SK-N-SH (cell line): ENCODE data around the gene CYBC1. TPM values are rescaled to one million over a fixed set of nuclear protein-coding genes. Genes with fewer than 3 reads are reported as not detected.

Experiments
- CTCF ChIA-PET: fragments of 300-600, 350-600 bp; formaldehyde crosslinking; extraction: SDS; loops from one replicate; lab custom pipeline; 2021; lab: Yijun Ruan, JAX
- POLR2A ChIA-PET: fragments of 350-600 bp; sonication (Branson Sonifier 250); formaldehyde crosslinking; extraction: SDS; loops from one replicate; lab custom pipeline; 2020; ENCODE audit warnings: antibody characterized with exemption, inconsistent platforms; lab: Yijun Ruan, JAX
- DNase-seq: peaks from one replicate; pipeline ENCODE4 v3.0.0; 2012
- H2AFZ ChIP-seq: fragments of 200-600 bp; sonication (generic); 2 replicates; pipeline ENCODE4 v1.8.1; 2016; ENCODE audit warnings: antibody characterized with exemption, mild to moderate bottlenecking, low read depth
- H3F3A ChIP-seq: fragments of 200-600 bp; sonication (generic); replicated peaks from 2 replicates; pipeline ENCODE3; 2016; ENCODE audit warnings: antibody characterized with exemption, mild to moderate bottlenecking; ENCODE audit not compliant: insufficient read depth
- H3K27ac ChIP-seq, 2 experiments: fragments of 200-500 bp in 1 of 2; fragments of 200-600 bp in 1 of 2; sonication (Bioruptor generic) in 1 of 2; sonication (generic), shearing (Covaris generic) in 1 of 2; 2 replicates each; pipeline versions ENCODE4 v1.5.1 to v1.6.1; 2014 to 2016; ENCODE audit warnings: low read depth in 2 of 2, inconsistent platforms in 1 of 2, low read length in 1 of 2, mild to moderate bottlenecking in 1 of 2, mixed read lengths in 1 of 2
- H3K27me3 ChIP-seq: fragments of 200-600 bp; sonication (generic), shearing (Covaris generic); 2 replicates; pipeline ENCODE4 v1.6.1; 2016; ENCODE audit warnings: mixed run types; ENCODE audit not compliant: insufficient read depth
- H3K36me3 ChIP-seq, 2 experiments: fragments of 200-500 bp in 1 of 2; fragments of 200-600 bp in 1 of 2; sonication (Bioruptor generic) in 1 of 2; sonication (generic) in 1 of 2; replicated peaks in 1 of 2; 2 replicates each; pipeline versions ENCODE3 to v1.5.1; 2014 to 2016; ENCODE audit warnings: low read length in 1 of 2, mild to moderate bottlenecking in 1 of 2; ENCODE audit not compliant: insufficient read depth in 2 of 2, control insufficient read depth in 1 of 2
- H3K4me1 ChIP-seq, 2 experiments: fragments of 200-500 bp in 1 of 2; fragments of 200-600 bp in 1 of 2; sonication (Bioruptor generic) in 1 of 2; sonication (generic), shearing (Covaris generic) in 1 of 2; 2 replicates each; pipeline versions ENCODE4 v1.5.1 to v1.6.1; 2014 to 2016; ENCODE audit warnings: low read depth in 1 of 2, low read length in 1 of 2, mixed run types in 1 of 2; ENCODE audit not compliant: insufficient read depth in 2 of 2, control insufficient read depth in 1 of 2
- H3K4me2 ChIP-seq: fragments of 200-600 bp; sonication (generic), shearing (Covaris generic); 2 replicates; pipeline ENCODE4 v1.6.1; 2017; ENCODE audit warnings: mixed run types
- H3K4me3 ChIP-seq, 2 experiments: fragments of 200-500 bp in 1 of 2; fragments of 200-600 bp in 1 of 2; sonication (Bioruptor generic) in 1 of 2; sonication (generic), shearing (Covaris generic) in 1 of 2; 2 replicates each; pipeline versions ENCODE4 v1.5.1 to v1.8.1; 2014 to 2016; ENCODE audit warnings: low read depth in 2 of 2, inconsistent platforms in 1 of 2, low read length in 1 of 2, mild to moderate bottlenecking in 1 of 2, mixed read lengths in 1 of 2, moderate library complexity in 1 of 2
- H3K79me2 ChIP-seq: fragments of 200-600 bp; sonication (generic); 2 replicates; pipeline ENCODE4 v1.8.1; 2017; ENCODE audit warnings: mild to moderate bottlenecking; ENCODE audit not compliant: insufficient read depth
- H3K9ac ChIP-seq: fragments of 200-600 bp; sonication (generic); 2 replicates; pipeline ENCODE4 v1.6.1; 2017; ENCODE audit warnings: mixed run types
- H3K9me2 ChIP-seq: fragments of 200-600 bp; sonication (generic); 2 replicates; pipeline ENCODE4 v1.6.1; 2017; ENCODE audit warnings: mixed run types
- H3K9me3 ChIP-seq: fragments of 200-600 bp; sonication (generic); 2 replicates; pipeline ENCODE4 v1.6.1; 2017; ENCODE audit warnings: mixed run types, mild to moderate bottlenecking, moderate library complexity
- H4K20me1 ChIP-seq: fragments of 200-600 bp; sonication (generic); 2 replicates; pipeline ENCODE4 v1.6.1; 2017; ENCODE audit warnings: mild to moderate bottlenecking, mixed run types; ENCODE audit not compliant: insufficient read depth
- EP300 ChIP-seq, 2 experiments: IDR thresholded peaks; 2 replicates each; pipeline versions ENCODE4 v1.4.0 to v1.6.1; 2012; ENCODE audit warnings: borderline replicate concordance in 1 of 2, low read depth in 1 of 2, low read length in 1 of 2
- MEF2A ChIP-seq: IDR thresholded peaks from 2 replicates; pipeline ENCODE4 v1.4.0; 2012; ENCODE audit warnings: low read depth, borderline replicate concordance
- RCOR1 ChIP-seq: fragments of 150-350 bp; IDR thresholded peaks from 2 replicates; pipeline ENCODE4 v1.6.1; 2017; ENCODE audit warnings: antibody characterized with exemption, low read length
- RFX5 ChIP-seq: IDR thresholded peaks from 2 replicates; pipeline ENCODE4 v1.6.1; 2012; ENCODE audit warnings: mild to moderate bottlenecking, improper control_type of control experiment, low read length
- SMC3 ChIP-seq: IDR thresholded peaks from 2 replicates; pipeline ENCODE4 v1.6.1; 2012; ENCODE audit warnings: low read depth, low read length, improper control_type of control experiment
- YY1 ChIP-seq: IDR thresholded peaks from 2 replicates; pipeline ENCODE4 v1.4.0; 2012; ENCODE audit warnings: low read depth, mild to moderate bottlenecking
- WGBS: methylation state at CpG from one replicate; pipeline ENCODE4 v1.1.6; 2017; ENCODE audit warnings: low lambda C conversion rate; 5-methylcytosine and 5-hydroxymethylcytosine counted together
- polyA plus RNA-seq, 3 experiments: library from polyadenylated mRNA; depleted of rRNA; stranded (reverse); fragments of >200 nt; gene quantifications; 2 replicates each; pipeline ENCODE4 v1.2.3, GENCODE V29; 2012
- TF ChIP-seq, protein P1 (sequence below): IDR thresholded peaks from 2 replicates; pipeline ENCODE4 v1.4.0; 2012; ENCODE audit warnings: low read depth
- TF ChIP-seq, protein P2 (sequence below): IDR thresholded peaks from 2 replicates; pipeline ENCODE4 v1.6.1; 2012; ENCODE audit warnings: mild to moderate bottlenecking, low read depth, low read length, moderate library complexity
- TF ChIP-seq, protein P3 (sequence below): fragments of 200-600 bp; sonication (generic); IDR thresholded peaks from 2 replicates; pipeline ENCODE4 v1.6.1; 2017; ENCODE audit warnings: antibody characterized with exemption, mild to moderate bottlenecking, moderate library complexity

CYBC1 gene
- polyA plus RNA-seq, 1 of the 3 experiments (the other 2 are of a cell fraction), result 165 TPM

DNA sequence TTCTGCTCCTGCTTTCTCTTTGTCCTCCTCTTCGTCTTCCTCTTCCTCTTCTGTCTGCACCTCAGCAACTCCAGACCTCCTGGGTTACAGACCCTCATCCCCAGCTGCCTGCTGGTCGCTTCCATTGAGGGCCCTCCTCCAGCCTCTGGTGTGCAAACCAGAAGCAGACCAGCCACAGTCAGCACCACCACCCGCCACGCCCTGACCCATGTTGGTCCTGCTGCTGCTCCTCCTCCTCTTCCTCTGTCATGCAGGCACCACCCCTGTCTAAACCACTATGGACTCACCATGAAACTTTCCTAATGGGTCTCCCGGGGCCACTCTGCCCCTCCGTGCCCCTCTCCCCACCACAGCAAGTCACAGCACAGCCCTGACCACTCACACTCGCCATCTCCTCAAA is 20.7 kb downstream of the CYBC1 start:
- H3K9me2 ChIP-seq, result no peaks in the 10 kb centered on the region
- H3K27ac ChIP-seq, result no peak overlapping the region
- no peaks in the 10 kb centered on the region for H4K20me1 ChIP-seq
- POLR2A ChIA-PET, result no interaction called here
- no peak overlapping the region for H3K9ac ChIP-seq
- H2AFZ ChIP-seq, result no peak overlapping the region
- WGBS, result 77% methylated on average over 7 of the region's 7 CpGs
- H3K27me3 ChIP-seq, result no peaks in the 10 kb centered on the region
- H3K36me3 ChIP-seq, result no peaks in the 10 kb centered on the region
- H3F3A ChIP-seq, result no peaks in the 10 kb centered on the region
- H3K4me2 ChIP-seq, result no peak overlapping the region
- TF ChIP-seq RCOR1 (no peak), YY1 (no peak), SMC3 (no peak), EP300 (IDR thresholded peaks at IDR 0.05; ENCODE audit: borderline replicate concordance in 1 of 2, low read depth in 1 of 2, low read length in 1 of 2) (no peak), MEF2A (no peak)
- TF ChIP-seq, protein P1, sequence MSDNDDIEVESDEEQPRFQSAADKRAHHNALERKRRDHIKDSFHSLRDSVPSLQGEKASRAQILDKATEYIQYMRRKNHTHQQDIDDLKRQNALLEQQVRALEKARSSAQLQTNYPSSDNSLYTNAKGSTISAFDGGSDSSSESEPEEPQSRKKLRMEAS, result no peak
- TF ChIP-seq, protein P2, sequence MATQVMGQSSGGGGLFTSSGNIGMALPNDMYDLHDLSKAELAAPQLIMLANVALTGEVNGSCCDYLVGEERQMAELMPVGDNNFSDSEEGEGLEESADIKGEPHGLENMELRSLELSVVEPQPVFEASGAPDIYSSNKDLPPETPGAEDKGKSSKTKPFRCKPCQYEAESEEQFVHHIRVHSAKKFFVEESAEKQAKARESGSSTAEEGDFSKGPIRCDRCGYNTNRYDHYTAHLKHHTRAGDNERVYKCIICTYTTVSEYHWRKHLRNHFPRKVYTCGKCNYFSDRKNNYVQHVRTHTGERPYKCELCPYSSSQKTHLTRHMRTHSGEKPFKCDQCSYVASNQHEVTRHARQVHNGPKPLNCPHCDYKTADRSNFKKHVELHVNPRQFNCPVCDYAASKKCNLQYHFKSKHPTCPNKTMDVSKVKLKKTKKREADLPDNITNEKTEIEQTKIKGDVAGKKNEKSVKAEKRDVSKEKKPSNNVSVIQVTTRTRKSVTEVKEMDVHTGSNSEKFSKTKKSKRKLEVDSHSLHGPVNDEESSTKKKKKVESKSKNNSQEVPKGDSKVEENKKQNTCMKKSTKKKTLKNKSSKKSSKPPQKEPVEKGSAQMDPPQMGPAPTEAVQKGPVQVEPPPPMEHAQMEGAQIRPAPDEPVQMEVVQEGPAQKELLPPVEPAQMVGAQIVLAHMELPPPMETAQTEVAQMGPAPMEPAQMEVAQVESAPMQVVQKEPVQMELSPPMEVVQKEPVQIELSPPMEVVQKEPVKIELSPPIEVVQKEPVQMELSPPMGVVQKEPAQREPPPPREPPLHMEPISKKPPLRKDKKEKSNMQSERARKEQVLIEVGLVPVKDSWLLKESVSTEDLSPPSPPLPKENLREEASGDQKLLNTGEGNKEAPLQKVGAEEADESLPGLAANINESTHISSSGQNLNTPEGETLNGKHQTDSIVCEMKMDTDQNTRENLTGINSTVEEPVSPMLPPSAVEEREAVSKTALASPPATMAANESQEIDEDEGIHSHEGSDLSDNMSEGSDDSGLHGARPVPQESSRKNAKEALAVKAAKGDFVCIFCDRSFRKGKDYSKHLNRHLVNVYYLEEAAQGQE, result no peak
- TF ChIP-seq, protein P3, sequence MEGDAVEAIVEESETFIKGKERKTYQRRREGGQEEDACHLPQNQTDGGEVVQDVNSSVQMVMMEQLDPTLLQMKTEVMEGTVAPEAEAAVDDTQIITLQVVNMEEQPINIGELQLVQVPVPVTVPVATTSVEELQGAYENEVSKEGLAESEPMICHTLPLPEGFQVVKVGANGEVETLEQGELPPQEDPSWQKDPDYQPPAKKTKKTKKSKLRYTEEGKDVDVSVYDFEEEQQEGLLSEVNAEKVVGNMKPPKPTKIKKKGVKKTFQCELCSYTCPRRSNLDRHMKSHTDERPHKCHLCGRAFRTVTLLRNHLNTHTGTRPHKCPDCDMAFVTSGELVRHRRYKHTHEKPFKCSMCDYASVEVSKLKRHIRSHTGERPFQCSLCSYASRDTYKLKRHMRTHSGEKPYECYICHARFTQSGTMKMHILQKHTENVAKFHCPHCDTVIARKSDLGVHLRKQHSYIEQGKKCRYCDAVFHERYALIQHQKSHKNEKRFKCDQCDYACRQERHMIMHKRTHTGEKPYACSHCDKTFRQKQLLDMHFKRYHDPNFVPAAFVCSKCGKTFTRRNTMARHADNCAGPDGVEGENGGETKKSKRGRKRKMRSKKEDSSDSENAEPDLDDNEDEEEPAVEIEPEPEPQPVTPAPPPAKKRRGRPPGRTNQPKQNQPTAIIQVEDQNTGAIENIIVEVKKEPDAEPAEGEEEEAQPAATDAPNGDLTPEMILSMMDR, result no peak
- TF ChIP-seq, all 33 proteins: peak for 0
- no peaks in the 10 kb centered on the region for H3K9me3 ChIP-seq
- H3K4me1 ChIP-seq, result no peaks in the 10 kb centered on the region; a peak in 1 of 4 replicates
- CTCF ChIA-PET, result interaction anchor here (0.8 to 3.5 kb wide), 2 partner anchors 15 to 224 kb away, joined by 3 to 14 read pairs; no protein-coding TSS in a partner anchor
- H3K79me2 ChIP-seq, result no peaks in the 10 kb centered on the region
- DNase-seq, result no peak
- no peak overlapping the region for H3K4me3 ChIP-seq

DNA sequence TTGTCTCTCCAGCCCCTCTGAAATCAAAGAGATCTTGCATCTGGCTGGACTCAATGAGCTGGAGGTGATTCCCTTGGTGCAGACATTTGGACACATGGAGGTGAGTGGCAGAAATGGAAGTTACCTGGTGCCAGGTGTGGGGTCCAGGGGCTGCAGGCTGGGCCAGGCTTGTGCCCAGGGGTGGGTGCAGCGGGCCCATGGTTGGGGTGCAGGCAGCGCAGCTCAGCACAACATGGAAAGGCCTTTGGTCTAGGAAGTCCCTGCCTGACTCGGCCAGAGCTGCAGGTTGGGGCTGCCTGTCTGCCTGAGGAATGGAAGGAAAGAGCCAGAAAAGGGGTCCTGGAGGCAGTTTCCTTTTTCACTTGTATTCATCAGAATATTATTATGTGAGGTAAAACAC is 22.0 kb downstream of the CYBC1 start:
- Histone ChIP-seq H3K9me3 (no peaks in the 10 kb centered on the region), H3K4me3 (no peak overlapping the region), H3F3A (no peaks in the 10 kb centered on the region), H4K20me1 (no peaks in the 10 kb centered on the region), H3K9ac (no peak overlapping the region), H3K79me2 (no peaks in the 10 kb centered on the region), H2AFZ (no peak overlapping the region), H3K27me3 (no peaks in the 10 kb centered on the region), H3K27ac (no peak overlapping the region), H3K36me3 (no peaks in the 10 kb centered on the region), H3K4me2 (no peak overlapping the region), H3K4me1 (no peaks in the 10 kb centered on the region; a peak in 1 of 4 replicates), H3K9me2 (no peaks in the 10 kb centered on the region)
- TF ChIP-seq RFX5, result no peak
- ChIA-PET CTCF (interaction anchor here (0.6 to 3.5 kb wide), 5 partner anchors 11 to 295 kb away, joined by 3 to 14 read pairs (median 3); no protein-coding TSS in a partner anchor), POLR2A (no interaction called here)
- DNase-seq, result no peak
- WGBS, result 92% methylated on average over 3 of the region's 3 CpGs
